Astrocyte (in vitro differentiated cells and primary cell): ENCODE data around the gene CERS6. TPM values are rescaled to one million over a fixed set of nuclear protein-coding genes. Genes with fewer than 3 reads are reported as not detected.

ENCODE experiments used
- DNase-seq: peaks from one replicate; pipeline ENCODE4 v3.0.0-alpha.2; 2010; ENCODE audit warnings: low read depth
- FAIRE-seq: peaks from 2 replicates; lab custom pipeline; 2011; peaks lifted over from hg19 to GRCh38; lab: Jason Lieb, UNC
- H2AFZ ChIP-seq: 2 replicates; pipeline ENCODE4 v1.6.0; 2012; ENCODE audit warnings: low read depth, low read length, inconsistent platforms
- H3K27ac ChIP-seq: 2 replicates; pipeline ENCODE4 v1.5.1; 2011; ENCODE audit warnings: low read depth, low read length, inconsistent platforms
- H3K27me3 ChIP-seq: 2 replicates; pipeline ENCODE4 v1.6.0; 2011; ENCODE audit warnings: low read length, inconsistent platforms; ENCODE audit not compliant: insufficient read depth
- H3K36me3 ChIP-seq: 2 replicates; pipeline ENCODE4 v1.5.1; 2011; ENCODE audit warnings: low read length, inconsistent platforms; ENCODE audit not compliant: insufficient read depth
- H3K4me1 ChIP-seq: 2 replicates; pipeline ENCODE4 v1.5.1; 2011; ENCODE audit warnings: low read length, inconsistent platforms; ENCODE audit not compliant: insufficient read depth
- H3K4me2 ChIP-seq: 2 replicates; pipeline ENCODE4 v1.6.0; 2012; ENCODE audit warnings: low read length, inconsistent platforms
- H3K4me3 ChIP-seq: 2 replicates; pipeline ENCODE4 v1.5.1; 2011; ENCODE audit warnings: low read depth, mild to moderate bottlenecking, low read length, inconsistent platforms; ENCODE audit not compliant: insufficient read depth
- H3K79me2 ChIP-seq: 2 replicates; pipeline ENCODE4 v1.6.0; 2012; ENCODE audit warnings: mild to moderate bottlenecking, low read length, inconsistent platforms; ENCODE audit not compliant: insufficient read depth
- H3K9ac ChIP-seq: 2 replicates; pipeline ENCODE4 v1.6.0; 2012; ENCODE audit warnings: mild to moderate bottlenecking, low read length, inconsistent platforms
- H3K9me3 ChIP-seq: 2 replicates; pipeline ENCODE4 v1.5.1; 2012; ENCODE audit warnings: low read depth, mild to moderate bottlenecking, low read length, inconsistent platforms; ENCODE audit not compliant: insufficient read depth
- H4K20me1 ChIP-seq: 2 replicates; pipeline ENCODE4 v1.6.0; 2012; ENCODE audit warnings: low read length, inconsistent platforms; ENCODE audit not compliant: insufficient read depth
- H3K27ac Mint-ChIP-seq: one replicate; pipeline ENCODE4 v1.8.0; 2021; ENCODE audit warnings: mild to moderate bottlenecking, mixed read lengths; ENCODE audit not compliant: unreplicated experiment
- H3K27me3 Mint-ChIP-seq: one replicate; pipeline ENCODE4 v1.8.0; 2021; ENCODE audit warnings: low read depth, mixed read lengths; ENCODE audit not compliant: unreplicated experiment
- H3K36me3 Mint-ChIP-seq: one replicate; pipeline ENCODE4 v1.8.0; 2021; ENCODE audit warnings: low read depth, mixed read lengths; ENCODE audit not compliant: unreplicated experiment
- H3K4me1 Mint-ChIP-seq: one replicate; pipeline ENCODE4 v1.8.0; 2021; ENCODE audit warnings: low read depth, mixed read lengths; ENCODE audit not compliant: unreplicated experiment
- H3K4me3 Mint-ChIP-seq: one replicate; pipeline ENCODE4 v1.8.0; 2021; ENCODE audit warnings: mild to moderate bottlenecking, moderate library complexity, mixed read lengths; ENCODE audit not compliant: unreplicated experiment
- H3K9me3 Mint-ChIP-seq: one replicate; pipeline ENCODE4 v1.8.0; 2021; ENCODE audit warnings: mild to moderate bottlenecking, mixed read lengths; ENCODE audit not compliant: unreplicated experiment
- CTCF ChIP-seq: IDR thresholded peaks from 2 replicates; pipeline ENCODE4 v1.5.1; 2011; ENCODE audit warnings: low read depth, mild to moderate bottlenecking, inconsistent platforms, low read length, moderate library complexity; ENCODE audit not compliant: insufficient read depth
- EZH2 ChIP-seq: IDR thresholded peaks from 2 replicates; pipeline ENCODE4 v1.6.1; 2012; ENCODE audit warnings: mild to moderate bottlenecking, low read length, inconsistent platforms; ENCODE audit not compliant: insufficient read depth
- total RNA-seq: library from RNA; stranded (reverse); gene quantifications from 2 replicates; pipeline ENCODE4 v1.2.1, GENCODE V29; 2021

The CERS6 gene
- total RNA-seq, 1 donor from 2014 or later = 23.4 TPM

DNA sequence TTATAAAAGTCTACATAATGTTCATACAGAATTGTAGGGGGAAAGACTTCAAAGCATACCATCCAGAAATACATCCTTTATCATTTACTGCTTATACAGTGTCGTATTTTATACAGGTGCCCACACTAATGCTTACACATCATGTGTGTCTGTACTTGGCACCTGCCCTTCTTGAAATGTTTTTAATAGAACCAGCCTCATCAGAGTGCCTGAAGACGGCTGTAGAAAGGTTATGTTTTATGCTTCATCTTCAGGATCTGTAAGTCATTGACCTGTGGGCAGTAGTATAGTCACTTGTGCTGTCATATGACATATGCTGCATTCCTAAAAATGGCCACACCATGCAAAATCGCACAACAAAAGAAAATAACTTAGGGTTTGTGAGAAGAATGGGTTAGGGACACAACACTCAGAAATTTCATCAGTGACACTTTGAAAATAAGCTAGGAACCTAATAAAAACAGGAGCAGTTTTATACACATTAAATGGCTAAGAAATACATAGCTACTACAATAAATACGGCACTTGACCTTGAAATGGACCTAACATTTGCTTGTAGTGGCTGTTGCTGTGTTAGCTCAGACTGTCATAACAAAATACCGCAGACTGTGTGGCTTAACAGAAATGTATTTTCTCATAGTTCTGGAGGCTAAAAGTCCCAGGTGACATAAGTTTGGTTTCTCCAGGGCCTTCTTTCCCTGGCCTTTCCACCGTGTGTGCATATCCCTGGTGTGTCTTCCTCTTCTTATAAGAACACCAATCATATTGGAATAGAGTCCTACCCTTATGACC lies 112.6 kb downstream of the CERS6 start:
- no peak overlapping the region for H3K4me3 Mint-ChIP-seq
- no peak for TF ChIP-seq CTCF
- TF ChIP-seq EZH2 = no peak
- DNase-seq = no peak
- Histone ChIP-seq H4K20me1 (no peaks in the 10 kb centered on the region), H3K27ac (no peak overlapping the region), H3K9ac (no peak overlapping the region), H3K9me3 (no peaks in the 10 kb centered on the region), H2AFZ (no peak overlapping the region), H3K79me2 (no peaks in the 10 kb centered on the region), H3K4me2 (no peak overlapping the region), H3K4me3 (no peak overlapping the region), H3K36me3 (no peaks in the 10 kb centered on the region), H3K4me1 (no peaks in the 10 kb centered on the region), H3K27me3 (no peaks in the 10 kb centered on the region)
- no peak overlapping the region for H3K27ac Mint-ChIP-seq
- peaks cover 2% of the 10 kb centered on the region for H3K36me3 Mint-ChIP-seq
- H3K27me3 Mint-ChIP-seq = no peaks in the 10 kb centered on the region
- H3K9me3 Mint-ChIP-seq = no peaks in the 10 kb centered on the region
- peaks cover 13% of the 10 kb centered on the region for H3K4me1 Mint-ChIP-seq
- no peak for FAIRE-seq

DNA sequence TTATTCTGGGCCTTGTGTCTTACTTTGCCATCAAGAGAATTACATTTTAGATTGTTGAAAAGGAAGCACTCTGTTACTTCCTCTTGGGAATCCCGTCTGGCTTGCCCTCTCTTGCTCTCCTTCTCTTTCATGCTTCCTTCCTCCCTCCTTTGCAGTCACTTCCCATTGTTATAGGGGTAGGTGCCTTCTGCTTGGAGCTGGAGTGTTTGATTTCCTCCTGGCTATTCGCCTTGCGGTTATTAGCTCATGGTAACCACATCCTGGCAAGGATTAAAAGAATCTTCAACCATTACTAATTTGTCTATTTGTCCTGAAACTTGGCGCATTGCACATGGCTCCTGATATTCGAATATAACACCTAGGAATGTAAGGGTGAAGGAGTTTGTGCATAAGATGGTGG lies 115.0 kb downstream of the CERS6 start:
- peak overlapping the region; percentile 13 for H3K4me2 ChIP-seq
- DNase-seq (peak; percentile 59), FAIRE-seq (no peak)
- H3K27ac ChIP-seq = no peak overlapping the region
- no peaks in the 10 kb centered on the region for H3K9me3 ChIP-seq
- Mint-ChIP-seq H3K27me3 (no peaks in the 10 kb centered on the region), H3K4me1 (peaks cover 10% of the 10 kb centered on the region), H3K9me3 (no peaks in the 10 kb centered on the region), H3K4me3 (no peak overlapping the region), H3K27ac (no peak overlapping the region), H3K36me3 (no peaks in the 10 kb centered on the region)
- no peak overlapping the region for H3K9ac ChIP-seq
- no peaks in the 10 kb centered on the region for H3K36me3 ChIP-seq
- no peak overlapping the region for H3K4me3 ChIP-seq
- H3K79me2 ChIP-seq = no peaks in the 10 kb centered on the region
- H3K4me1 ChIP-seq = no peaks in the 10 kb centered on the region
- H4K20me1 ChIP-seq = no peaks in the 10 kb centered on the region
- TF ChIP-seq EZH2 = no peak
- TF ChIP-seq CTCF = no peak
- H2AFZ ChIP-seq = no peak overlapping the region
- no peaks in the 10 kb centered on the region for H3K27me3 ChIP-seq
